HEK293T (cell line): Measurements from ENCODE around the gene SPATA31D4.

Experiments used
- FOXK2 ChIP-seq: fragments of 450-650 bp; IDR thresholded peaks from 2 replicates; pipeline ENCODE4 v1.6.1; 2016; ENCODE audit warnings: mild to moderate bottlenecking
- L3MBTL2 ChIP-seq: fragments of 450-650 bp; conservative IDR thresholded peaks from 2 replicates; pipeline ENCODE4 v1.6.1; 2016; ENCODE audit warnings: mild to moderate bottlenecking

GRCh38 chr9:81964218-81965171 is 36.3 kb downstream of the SPATA31D4 start:
- TF ChIP-seq L3MBTL2 (no peak), FOXK2 (no peak)
